GM19395 (cell line): Measurements from ENCODE around the gene MAP3K5.
A peak's percentile ranks its signal among the peaks of the same experiment; 100 is the strongest.
"Not testable (repeated sequence)": the region's sequence is repeated elsewhere in the genome, so short reads cannot be mapped to it uniquely, and the experiment has no call there.

Experiments used
- ATAC-seq: cut with Tn5 transposase; IDR thresholded peaks from one replicate; pipeline ENCODE4 v1.9.1; 2021; ENCODE audit warnings: mild to moderate bottlenecking, moderate library complexity; ENCODE audit not compliant: unreplicated experiment

Gene MAP3K5, protein sequence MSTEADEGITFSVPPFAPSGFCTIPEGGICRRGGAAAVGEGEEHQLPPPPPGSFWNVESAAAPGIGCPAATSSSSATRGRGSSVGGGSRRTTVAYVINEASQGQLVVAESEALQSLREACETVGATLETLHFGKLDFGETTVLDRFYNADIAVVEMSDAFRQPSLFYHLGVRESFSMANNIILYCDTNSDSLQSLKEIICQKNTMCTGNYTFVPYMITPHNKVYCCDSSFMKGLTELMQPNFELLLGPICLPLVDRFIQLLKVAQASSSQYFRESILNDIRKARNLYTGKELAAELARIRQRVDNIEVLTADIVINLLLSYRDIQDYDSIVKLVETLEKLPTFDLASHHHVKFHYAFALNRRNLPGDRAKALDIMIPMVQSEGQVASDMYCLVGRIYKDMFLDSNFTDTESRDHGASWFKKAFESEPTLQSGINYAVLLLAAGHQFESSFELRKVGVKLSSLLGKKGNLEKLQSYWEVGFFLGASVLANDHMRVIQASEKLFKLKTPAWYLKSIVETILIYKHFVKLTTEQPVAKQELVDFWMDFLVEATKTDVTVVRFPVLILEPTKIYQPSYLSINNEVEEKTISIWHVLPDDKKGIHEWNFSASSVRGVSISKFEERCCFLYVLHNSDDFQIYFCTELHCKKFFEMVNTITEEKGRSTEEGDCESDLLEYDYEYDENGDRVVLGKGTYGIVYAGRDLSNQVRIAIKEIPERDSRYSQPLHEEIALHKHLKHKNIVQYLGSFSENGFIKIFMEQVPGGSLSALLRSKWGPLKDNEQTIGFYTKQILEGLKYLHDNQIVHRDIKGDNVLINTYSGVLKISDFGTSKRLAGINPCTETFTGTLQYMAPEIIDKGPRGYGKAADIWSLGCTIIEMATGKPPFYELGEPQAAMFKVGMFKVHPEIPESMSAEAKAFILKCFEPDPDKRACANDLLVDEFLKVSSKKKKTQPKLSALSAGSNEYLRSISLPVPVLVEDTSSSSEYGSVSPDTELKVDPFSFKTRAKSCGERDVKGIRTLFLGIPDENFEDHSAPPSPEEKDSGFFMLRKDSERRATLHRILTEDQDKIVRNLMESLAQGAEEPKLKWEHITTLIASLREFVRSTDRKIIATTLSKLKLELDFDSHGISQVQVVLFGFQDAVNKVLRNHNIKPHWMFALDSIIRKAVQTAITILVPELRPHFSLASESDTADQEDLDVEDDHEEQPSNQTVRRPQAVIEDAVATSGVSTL (N-terminal part only)

GRCh38 chr6:136792410-136793262 is at the start of gene MAP3K5:
MAP3K5 (minus strand) TSS chr6:136792477; CDS start chr6:136792157, 320 bp downstream.
- peak; percentile 68 for ATAC-seq

- ATAC-seq: no peak
Measured at GRCh38 chr6:136840276-136841001, 48.2 kb upstream of the MAP3K5 start.

GRCh38 chr6:136831873-136832562 is 39.7 kb upstream of the MAP3K5 start:
- no peak for ATAC-seq

GRCh38 chr6:136826216-136826615 is 33.9 kb upstream of the MAP3K5 start:
- no peak for ATAC-seq

DNA sequence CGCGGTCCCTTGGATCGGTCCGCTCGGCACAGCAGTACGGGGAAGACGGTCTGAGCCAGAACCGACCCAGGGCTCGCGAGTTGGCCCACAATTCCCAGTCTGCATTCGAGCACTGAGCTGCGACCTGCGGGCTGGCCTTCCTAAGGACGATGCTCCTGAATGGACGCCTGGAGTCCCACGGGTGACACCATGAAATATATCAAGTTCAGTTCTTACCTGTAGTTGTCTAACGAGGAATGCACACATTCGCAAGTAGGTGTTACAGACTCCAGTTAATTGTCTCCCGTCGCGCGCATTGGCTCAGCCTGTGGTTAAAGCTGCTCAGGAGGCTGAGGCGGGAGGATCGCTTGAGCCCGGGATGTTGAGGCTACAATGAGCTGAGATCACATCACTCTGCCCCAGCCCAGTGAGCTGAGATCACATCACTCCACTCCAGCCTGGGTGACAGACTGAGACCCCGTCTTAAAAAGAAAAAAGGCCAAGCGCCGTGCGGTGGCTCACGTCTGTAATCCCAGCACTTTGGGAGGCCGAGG is 30.9 kb upstream of the MAP3K5 start:
- ATAC-seq: no peak

- ATAC-seq: peak; percentile 97
Measured at GRCh38 chr6:136822376-136823127, 30.3 kb upstream of the MAP3K5 start, which contains the start of gene PEX7. PEX7 (plus strand) TSS chr6:136822592; CDS start chr6:136822666, 74 bp downstream.

DNA sequence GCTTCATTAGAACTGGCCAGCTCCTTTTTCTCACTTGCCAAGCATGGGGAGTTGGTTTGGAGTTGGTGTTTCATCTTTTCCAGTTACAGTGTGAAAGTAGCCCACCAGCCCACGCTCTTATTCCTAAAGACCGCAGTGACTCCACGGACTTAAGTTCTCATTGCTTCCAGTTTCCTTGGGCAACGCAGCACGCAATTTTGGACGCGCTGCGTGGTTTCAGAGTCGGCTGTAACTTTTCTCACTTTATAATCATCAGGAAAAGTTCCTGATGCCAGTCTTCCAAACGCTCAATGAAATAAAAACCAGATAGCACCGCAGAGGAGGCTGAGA is 29.7 kb upstream of the MAP3K5 start:
- peak; percentile 13 for ATAC-seq

GRCh38 chr6:136820561-136820960 is 28.3 kb upstream of the MAP3K5 start:
- no peak for ATAC-seq

- ATAC-seq: no peak
Measured at GRCh38 chr6:136816656-136817055, 24.4 kb upstream of the MAP3K5 start.

DNA sequence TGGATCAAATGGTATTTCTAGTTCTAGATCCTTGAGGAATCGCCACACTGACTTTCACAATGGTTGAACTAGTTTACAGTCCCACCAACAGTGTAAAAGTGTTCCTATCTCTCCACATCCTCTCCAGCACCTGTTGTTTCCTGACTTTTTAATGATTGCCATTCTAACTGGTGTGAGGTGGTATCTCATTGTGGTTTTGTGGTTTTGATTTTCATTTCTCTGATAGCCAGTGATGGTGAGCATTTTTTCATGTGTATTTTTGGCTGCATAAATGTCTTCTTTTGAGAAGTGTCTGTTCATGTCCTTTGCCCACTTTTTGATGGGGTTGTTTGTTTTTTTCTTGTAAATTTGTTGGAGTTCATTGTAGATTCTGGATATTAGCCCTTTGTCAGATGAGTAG is 23.3 kb upstream of the MAP3K5 start:
- not testable (repeated sequence) for ATAC-seq

DNA sequence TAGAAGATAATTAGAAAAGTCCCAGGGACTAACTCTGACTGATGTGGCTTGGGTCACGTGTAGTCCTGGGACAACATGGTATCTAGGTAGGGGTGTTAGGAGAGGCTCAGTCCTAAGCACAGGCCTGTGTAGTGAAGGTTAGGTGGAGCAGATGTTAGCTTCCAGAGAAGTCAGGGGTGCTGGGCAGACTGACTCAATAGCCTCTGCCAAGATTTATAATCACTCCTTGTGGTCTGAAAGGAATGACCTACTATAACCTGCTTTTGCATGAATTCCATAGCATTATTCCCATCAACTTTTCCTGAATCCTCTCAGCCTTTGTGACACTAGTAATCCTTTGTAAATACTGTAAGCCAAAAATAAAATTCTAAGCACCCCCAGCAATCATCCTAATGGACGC is 19.9 kb upstream of the MAP3K5 start:
- no peak for ATAC-seq

DNA sequence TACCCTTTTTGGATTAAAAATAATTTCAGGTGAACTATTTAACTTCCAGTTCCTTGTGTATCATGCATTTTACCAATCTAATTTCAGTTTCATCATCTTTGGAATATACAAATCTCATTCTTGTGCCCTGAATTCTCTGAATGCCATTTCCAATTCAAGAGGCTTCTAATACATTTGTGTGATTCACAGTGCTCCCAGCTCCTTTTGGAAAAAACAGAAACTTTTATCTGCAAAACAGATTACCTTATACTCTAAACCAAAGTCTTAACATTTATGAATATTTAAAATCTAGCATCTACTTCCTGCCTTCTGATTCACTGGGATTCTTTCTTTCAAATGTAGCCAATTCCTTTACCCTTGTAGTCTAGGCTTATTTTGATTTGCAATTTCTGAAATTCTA is 19.0 kb upstream of the MAP3K5 start:
- ATAC-seq: no peak

DNA sequence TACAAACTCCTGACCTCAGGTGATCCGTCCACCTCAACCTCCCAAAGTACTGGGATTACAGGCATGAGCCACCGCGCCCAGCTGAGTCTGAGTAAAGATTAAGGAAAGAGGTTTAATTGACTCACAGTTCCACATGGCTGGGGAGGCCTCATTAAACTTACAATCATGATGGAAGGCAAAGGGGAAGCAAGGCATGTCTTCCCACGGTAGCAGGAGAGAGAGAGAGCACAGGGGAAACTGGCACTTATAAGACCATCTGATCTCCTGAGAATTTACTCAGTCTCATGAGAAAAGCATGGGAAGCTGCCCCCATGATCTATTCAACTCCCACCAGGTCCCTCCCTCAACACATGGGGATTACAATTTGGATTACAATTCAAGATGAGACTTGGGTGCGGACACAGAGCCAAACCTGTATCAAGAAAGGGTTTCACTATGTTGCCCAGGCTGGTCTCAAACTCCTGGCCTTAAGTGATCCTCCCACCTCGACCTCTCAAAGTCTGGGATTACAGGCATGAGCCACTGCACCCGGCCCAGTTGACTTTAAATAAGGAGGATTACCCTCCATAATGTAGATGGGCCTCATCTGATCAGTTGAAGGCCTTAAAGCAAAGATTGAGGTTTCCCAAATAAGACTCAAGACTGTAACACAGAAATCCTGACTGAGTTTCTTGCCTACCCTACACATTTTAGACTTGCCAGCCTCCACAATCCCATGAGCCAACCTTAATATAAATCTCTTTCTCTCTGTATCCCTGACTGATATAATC is 17.0 kb upstream of the MAP3K5 start:
- no peak for ATAC-seq

DNA sequence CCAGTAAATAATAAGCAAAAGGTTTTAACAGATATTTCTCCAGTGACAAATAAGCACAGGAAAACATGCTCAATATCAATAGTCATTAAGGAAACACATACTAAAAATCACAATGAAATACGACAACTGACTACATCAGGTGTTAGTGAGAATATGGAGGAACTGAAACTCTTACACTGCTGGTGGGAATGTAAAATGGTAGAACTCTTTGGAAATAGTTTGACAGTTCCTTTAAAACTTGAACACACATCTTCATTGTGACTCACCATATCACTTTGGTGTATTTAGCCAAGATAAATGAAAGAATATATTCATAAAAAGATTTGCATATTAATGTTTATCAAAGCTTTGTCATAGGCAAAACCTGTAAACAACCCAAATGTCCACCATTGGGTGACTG is 11.3 kb upstream of the MAP3K5 start:
- ATAC-seq: no peak

- ATAC-seq: no peak
Measured at GRCh38 chr6:136801581-136801980, 9.3 kb upstream of the MAP3K5 start.

- ATAC-seq: no peak
Measured at GRCh38 chr6:136798044-136798443, 5.8 kb upstream of the MAP3K5 start.

- no peak for ATAC-seq
Measured at GRCh38 chr6:136795996-136796395, 3.7 kb upstream of the MAP3K5 start.
